K562 (cell line): ENCODE results near the gene CAPN5. TPM values are rescaled to one million over a fixed set of nuclear protein-coding genes. Genes with fewer than 3 reads are reported as not detected.

Experiments
- E2F6 ChIP-seq, 2 experiments: IDR thresholded peaks; 2 replicates each; pipeline ENCODE4 v1.6.1; 2011; ENCODE audit warnings: borderline replicate concordance in 1 of 2, control low read depth in 1 of 2, low read depth in 1 of 2, low read length in 1 of 2, mild to moderate bottlenecking in 1 of 2, mixed read lengths in 1 of 2, moderate library complexity in 1 of 2; ENCODE audit not compliant: insufficient read depth in 1 of 2, insufficient read length in 1 of 2, poor library complexity in 1 of 2, severe bottlenecking in 1 of 2; ENCODE audit errors: extremely low read depth in 1 of 2
- ZBTB40 ChIP-seq, 2 experiments: fragments of 450-650 bp in 1 of 2; sonication (generic) in 1 of 2; formaldehyde crosslinking in 1 of 2; IDR thresholded peaks; 2 replicates each; pipeline versions ENCODE4 v1.7.1 to v1.9.0; 2016 to 2022; ENCODE audit warnings: inconsistent platforms in 1 of 2, mild to moderate bottlenecking in 1 of 2, missing genetic modification reagents in 1 of 2
- polyA plus RNA-seq, 8 experiments: library from polyadenylated mRNA; depleted of rRNA in 4 of 8; stranded (reverse) in 5 of 8; unstranded in 3 of 8; fragments of >200 nt; fragmentation: Nextera tagmentation in 2 of 8; fragmentation: Illumina TruSeq in 1 of 8; extraction: Ambion mirVana in 2 of 8; extraction: Trizol in 1 of 8; gene quantifications; 2 replicates each; pipeline versions ENCODE4 v1.2.1 to v1.2.3, GENCODE V29; 2011 to 2014; ENCODE audit warnings: inconsistent platforms in 1 of 8, missing spikeins in 1 of 8
- total RNA-seq, 7 experiments: library from RNA; depleted of rRNA in 6 of 7; stranded (reverse); fragments of >200 nt in 6 of 7; fragmentation: Illumina TruSeq in 2 of 7; extraction: Trizol in 2 of 7; gene quantifications; 2 replicates each; pipeline versions ENCODE4 v1.2.1 to v1.2.3, GENCODE V29; 2011 to 2021; ENCODE audit warnings: low replicate concordance in 1 of 7

Gene CAPN5
- total and polyA plus RNA-seq, 9 of the 15 experiments (the other 6 are each of a cell fraction or from before 2014, with no cell fraction given), result 0.04 to 0.44 (median 0.14) TPM; not detected in 2

GRCh38 chr11:77156396-77157195 is 89.8 kb downstream of the CAPN5 start (continued):
- no peak for TF ChIP-seq ZBTB40 (IDR thresholded peaks at IDR 0.05)
- TF ChIP-seq ZBTB40 (CRISPR knock-in tag; IDR thresholded peaks at IDR 0.05), result no peak
- TF ChIP-seq E2F6 (IDR thresholded peaks at IDR 0.05; ENCODE audit: borderline replicate concordance in 1 of 2, extremely low read depth in 1 of 2, insufficient read depth in 1 of 2, insufficient read length in 1 of 2, low read depth in 1 of 2, low read length in 1 of 2, poor library complexity in 1 of 2, severe bottlenecking in 1 of 2), result no peak
